ENCODE results near the gene IL7R. TPM values are rescaled to one million over a fixed set of nuclear protein-coding genes. Genes with fewer than 3 reads are reported as not detected.

IL7R gene
- total and polyA plus RNA-seq, 2 donors from 2014 or later = 0.34 to 53.7 TPM

- DNase-seq (no peak), FAIRE-seq (no peak)
- no peak overlapping the region for H3K9ac ChIP-seq (ENCODE audit: low read length in 3 of 3)
- H3K27ac ChIP-seq (ENCODE audit: low read depth in 2 of 2, low read length in 2 of 2) = no peak overlapping the region
- intact Hi-C loops (cut with DNase I) = no loop called here
- no peaks in the 10 kb centered on the region for H3K27me3 ChIP-seq (ENCODE audit: control insufficient read depth, insufficient read depth, low read length)
- TF ChIP-seq, protein P1, sequence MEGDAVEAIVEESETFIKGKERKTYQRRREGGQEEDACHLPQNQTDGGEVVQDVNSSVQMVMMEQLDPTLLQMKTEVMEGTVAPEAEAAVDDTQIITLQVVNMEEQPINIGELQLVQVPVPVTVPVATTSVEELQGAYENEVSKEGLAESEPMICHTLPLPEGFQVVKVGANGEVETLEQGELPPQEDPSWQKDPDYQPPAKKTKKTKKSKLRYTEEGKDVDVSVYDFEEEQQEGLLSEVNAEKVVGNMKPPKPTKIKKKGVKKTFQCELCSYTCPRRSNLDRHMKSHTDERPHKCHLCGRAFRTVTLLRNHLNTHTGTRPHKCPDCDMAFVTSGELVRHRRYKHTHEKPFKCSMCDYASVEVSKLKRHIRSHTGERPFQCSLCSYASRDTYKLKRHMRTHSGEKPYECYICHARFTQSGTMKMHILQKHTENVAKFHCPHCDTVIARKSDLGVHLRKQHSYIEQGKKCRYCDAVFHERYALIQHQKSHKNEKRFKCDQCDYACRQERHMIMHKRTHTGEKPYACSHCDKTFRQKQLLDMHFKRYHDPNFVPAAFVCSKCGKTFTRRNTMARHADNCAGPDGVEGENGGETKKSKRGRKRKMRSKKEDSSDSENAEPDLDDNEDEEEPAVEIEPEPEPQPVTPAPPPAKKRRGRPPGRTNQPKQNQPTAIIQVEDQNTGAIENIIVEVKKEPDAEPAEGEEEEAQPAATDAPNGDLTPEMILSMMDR (IDR thresholded peaks at IDR 0.05; ENCODE audit: borderline replicate concordance, extremely low read depth, insufficient read depth) = no peak
- no peaks in the 10 kb centered on the region for H3K9me3 ChIP-seq (ENCODE audit: control insufficient read depth in 2 of 3, insufficient read depth in 1 of 3, low read length in 3 of 3)
- H3K36me3 ChIP-seq (ENCODE audit: control insufficient read depth in 2 of 3, insufficient read depth in 3 of 3, low read length in 3 of 3) = no peaks in the 10 kb centered on the region
- H3K4me1 ChIP-seq (ENCODE audit: control insufficient read depth in 2 of 3, insufficient read depth in 2 of 3, low read depth in 1 of 3, low read length in 3 of 3) = no peaks in the 10 kb centered on the region
- no peak overlapping the region for H3K4me3 ChIP-seq (ENCODE audit: low read length in 3 of 3)
Observed at GRCh38 chr5:35894131-35894530, 37.4 kb downstream of the IL7R start.

GRCh38 chr5:35898952-35899660, 42.4 kb downstream of the IL7R start:
- no peak overlapping the region for H3K27ac ChIP-seq (ENCODE audit: low read depth in 2 of 2, low read length in 2 of 2)
- intact Hi-C loops (cut with DNase I) = no loop called here
- DNase-seq (peak in 1 of 5 donors; percentile 7), FAIRE-seq (no peak)
- no peaks in the 10 kb centered on the region for H3K36me3 ChIP-seq (ENCODE audit: control insufficient read depth in 2 of 3, insufficient read depth in 3 of 3, low read length in 3 of 3)
- H3K9me3 ChIP-seq (ENCODE audit: control insufficient read depth in 2 of 3, insufficient read depth in 1 of 3, low read length in 3 of 3) = peaks cover 0 to 2% (median 0%) of the 10 kb centered on the region in 3 donors
- TF ChIP-seq, protein P1 (IDR thresholded peaks at IDR 0.05; ENCODE audit: borderline replicate concordance, extremely low read depth, insufficient read depth) = no peak
- no peaks in the 10 kb centered on the region for H3K4me1 ChIP-seq (ENCODE audit: control insufficient read depth in 2 of 3, insufficient read depth in 2 of 3, low read depth in 1 of 3, low read length in 3 of 3)
- no peaks in the 10 kb centered on the region for H3K27me3 ChIP-seq (ENCODE audit: control insufficient read depth, insufficient read depth, low read length)
- no peak overlapping the region for H3K4me3 ChIP-seq (ENCODE audit: low read length in 3 of 3)
- no peak overlapping the region for H3K9ac ChIP-seq (ENCODE audit: low read length in 3 of 3)

DNA sequence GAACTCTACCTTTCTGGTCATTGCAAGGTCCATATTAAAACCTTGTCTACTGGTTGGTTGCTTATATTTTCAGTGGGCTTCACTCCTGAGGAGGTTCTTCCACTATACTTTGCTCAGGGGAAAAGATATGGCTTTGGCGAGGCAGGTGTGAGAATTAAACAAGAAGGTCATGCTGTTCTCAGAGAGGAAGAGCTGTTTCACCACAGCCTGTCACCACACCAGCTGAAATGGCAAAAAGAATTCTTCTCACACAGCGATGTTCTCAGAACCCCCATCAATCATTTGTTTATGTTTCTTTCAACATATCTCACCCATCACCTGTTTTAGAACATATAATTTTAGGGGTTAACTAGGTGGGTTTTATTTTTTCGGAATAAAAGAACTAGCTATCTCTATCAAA, 43.1 kb downstream of the IL7R start:
- FAIRE-seq (no peak), DNase-seq (no peak)
- intact Hi-C loops (cut with DNase I) = no loop called here
- Histone ChIP-seq H3K4me1 (ENCODE audit: control insufficient read depth in 2 of 3, insufficient read depth in 2 of 3, low read depth in 1 of 3, low read length in 3 of 3) (no peaks in the 10 kb centered on the region), H3K9me3 (ENCODE audit: control insufficient read depth in 2 of 3, insufficient read depth in 1 of 3, low read length in 3 of 3) (peaks cover 0 to 4% (median 0%) of the 10 kb centered on the region in 3 donors), H3K36me3 (ENCODE audit: control insufficient read depth in 2 of 3, insufficient read depth in 3 of 3, low read length in 3 of 3) (no peaks in the 10 kb centered on the region), H3K4me3 (ENCODE audit: low read length in 3 of 3) (no peak overlapping the region), H3K27ac (ENCODE audit: low read depth in 2 of 2, low read length in 2 of 2) (no peak overlapping the region), H3K9ac (ENCODE audit: low read length in 3 of 3) (no peak overlapping the region), H3K27me3 (ENCODE audit: control insufficient read depth, insufficient read depth, low read length) (no peaks in the 10 kb centered on the region)
- TF ChIP-seq, protein P1 (IDR thresholded peaks at IDR 0.05; ENCODE audit: borderline replicate concordance, extremely low read depth, insufficient read depth) = no peak

Data from kidney (tissue), 14 donors.